Endodermal cell (in vitro differentiated cells): ENCODE results near the gene PPP6C. TPM values are rescaled to one million over a fixed set of nuclear protein-coding genes. Genes with fewer than 3 reads are reported as not detected.
"Not testable (repeated sequence)": the region's sequence is repeated elsewhere in the genome, so short reads cannot be mapped to it uniquely, and the experiment has no call there.

ENCODE experiments used
- DNase-seq: peaks from one replicate; pipeline ENCODE4 v3.0.0-alpha.2; 2017
- H3K27ac ChIP-seq: 2 replicates; pipeline ENCODE4 v1.5.1; 2013; ENCODE audit warnings: mild to moderate bottlenecking, low read depth, low read length, moderate library complexity
- H3K27me3 ChIP-seq: 2 replicates; pipeline ENCODE4 v1.6.1; 2013; ENCODE audit warnings: mild to moderate bottlenecking, low read length, moderate library complexity; ENCODE audit not compliant: insufficient read depth, control insufficient read depth, poor library complexity, severe bottlenecking
- H3K36me3 ChIP-seq: 2 replicates; pipeline ENCODE4 v1.7.0; 2013; ENCODE audit warnings: mild to moderate bottlenecking, low read length, moderate library complexity; ENCODE audit not compliant: control insufficient read depth, insufficient read depth
- H3K4me1 ChIP-seq: one replicate; pipeline ENCODE4 v1.7.0; 2013; ENCODE audit warnings: low read length; ENCODE audit not compliant: control insufficient read depth, insufficient read depth
- H3K4me3 ChIP-seq: 2 replicates; pipeline ENCODE4 v1.5.1; 2013; ENCODE audit warnings: mild to moderate bottlenecking, low read length, moderate library complexity
- H3K9ac ChIP-seq: 2 replicates; pipeline ENCODE4 v1.6.1; 2013; ENCODE audit warnings: mild to moderate bottlenecking, low read length, moderate library complexity; ENCODE audit not compliant: poor library complexity, severe bottlenecking; ENCODE audit errors: extremely low read depth
- H3K9me3 ChIP-seq: 2 replicates; pipeline ENCODE4 v1.6.1; 2013; ENCODE audit warnings: mild to moderate bottlenecking, low read length, moderate library complexity; ENCODE audit not compliant: control insufficient read depth
- H3K27ac Mint-ChIP-seq: 2 replicates; pipeline ENCODE4 v1.8.0; 2020; ENCODE audit warnings: mixed read lengths
- H3K27me3 Mint-ChIP-seq: 2 replicates; pipeline ENCODE4 v1.8.0; 2021; ENCODE audit warnings: mild to moderate bottlenecking, mixed read lengths; ENCODE audit not compliant: insufficient read depth
- H3K36me3 Mint-ChIP-seq: 2 replicates; pipeline ENCODE4 v1.8.0; 2020; ENCODE audit warnings: low read depth, mixed read lengths
- H3K4me1 Mint-ChIP-seq: 2 replicates; pipeline ENCODE4 v1.8.0; 2020; ENCODE audit warnings: mixed read lengths
- H3K4me3 Mint-ChIP-seq: 2 replicates; pipeline ENCODE4 v1.8.0; 2020; ENCODE audit warnings: mild to moderate bottlenecking, moderate library complexity, mixed read lengths
- H3K9me3 Mint-ChIP-seq: 2 replicates; pipeline ENCODE4 v1.8.0; 2020; ENCODE audit warnings: mild to moderate bottlenecking, mixed read lengths
- WGBS, 2 experiments: methylation state at CpG; one replicate each; pipeline versions ENCODE4 v1.1.5 to v1.1.7; 2013; ENCODE audit warnings: missing lambda C conversion rate in 2 of 2, mixed read lengths in 1 of 2; ENCODE audit not compliant: insufficient coverage in 1 of 2, insufficient read length in 1 of 2; 5-methylcytosine and 5-hydroxymethylcytosine counted together
- total RNA-seq, 2 donors: library from RNA; stranded (reverse); fragmentation: NEBNext Ultra II Directional in 1 of 2; extraction: Animal tissue kit (Norgen Biotek cat#: 25700) in 1 of 2; gene quantifications; 2 replicates in 1 of 2; 3 replicates in 1 of 2; pipeline ENCODE4 v1.2.1, GENCODE V29; 2021
- TF ChIP-seq, protein P1 (sequence below): fragments of 200-600 bp; sonication (generic); conservative IDR thresholded peaks from 2 replicates; pipeline ENCODE4 v1.5.0; 2021; ENCODE audit warnings: antibody characterized with exemption, mild to moderate bottlenecking

PPP6C gene
- total RNA-seq, 2 donors from 2014 or later = 38.2 to 49.6 TPM

DNA sequence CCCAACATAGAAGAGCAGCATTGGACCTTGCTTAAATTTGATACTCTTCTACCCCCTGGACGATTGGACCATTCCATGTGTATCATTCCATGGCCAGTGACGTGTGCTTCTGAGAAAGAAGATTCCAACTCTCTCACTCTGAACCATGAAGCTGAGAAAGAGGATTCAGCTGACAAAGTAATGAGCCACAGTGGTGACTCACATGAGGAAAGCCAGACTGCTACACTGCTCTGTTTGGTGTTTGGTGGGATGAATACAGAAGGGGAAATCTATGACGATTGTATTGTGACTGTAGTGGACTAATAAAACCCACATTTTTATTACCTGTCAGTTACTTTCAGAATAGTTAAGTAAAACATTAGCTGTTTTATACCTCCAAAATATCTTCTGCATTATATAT lies 44.1 kb upstream of the PPP6C start:
- Mint-ChIP-seq H3K4me3 (no peak overlapping the region), H3K27ac (peak overlapping the region; percentile 27), H3K27me3 (no peaks in the 10 kb centered on the region), H3K4me1 (peaks cover 35% of the 10 kb centered on the region), H3K36me3 (peaks cover 58% of the 10 kb centered on the region), H3K9me3 (no peaks in the 10 kb centered on the region)
- WGBS, 2 experiments = 93 to 96% methylated on average over 2 of the region's 3 CpGs
- no peak overlapping the region for H3K27ac ChIP-seq
- no peaks in the 10 kb centered on the region for H3K9me3 ChIP-seq
- no peak overlapping the region for H3K4me3 ChIP-seq
- no peaks in the 10 kb centered on the region for H3K27me3 ChIP-seq
- peaks cover 54% of the 10 kb centered on the region for H3K36me3 ChIP-seq
- H3K4me1 ChIP-seq = no peaks in the 10 kb centered on the region
- DNase-seq = no peak
- TF ChIP-seq, protein P1, sequence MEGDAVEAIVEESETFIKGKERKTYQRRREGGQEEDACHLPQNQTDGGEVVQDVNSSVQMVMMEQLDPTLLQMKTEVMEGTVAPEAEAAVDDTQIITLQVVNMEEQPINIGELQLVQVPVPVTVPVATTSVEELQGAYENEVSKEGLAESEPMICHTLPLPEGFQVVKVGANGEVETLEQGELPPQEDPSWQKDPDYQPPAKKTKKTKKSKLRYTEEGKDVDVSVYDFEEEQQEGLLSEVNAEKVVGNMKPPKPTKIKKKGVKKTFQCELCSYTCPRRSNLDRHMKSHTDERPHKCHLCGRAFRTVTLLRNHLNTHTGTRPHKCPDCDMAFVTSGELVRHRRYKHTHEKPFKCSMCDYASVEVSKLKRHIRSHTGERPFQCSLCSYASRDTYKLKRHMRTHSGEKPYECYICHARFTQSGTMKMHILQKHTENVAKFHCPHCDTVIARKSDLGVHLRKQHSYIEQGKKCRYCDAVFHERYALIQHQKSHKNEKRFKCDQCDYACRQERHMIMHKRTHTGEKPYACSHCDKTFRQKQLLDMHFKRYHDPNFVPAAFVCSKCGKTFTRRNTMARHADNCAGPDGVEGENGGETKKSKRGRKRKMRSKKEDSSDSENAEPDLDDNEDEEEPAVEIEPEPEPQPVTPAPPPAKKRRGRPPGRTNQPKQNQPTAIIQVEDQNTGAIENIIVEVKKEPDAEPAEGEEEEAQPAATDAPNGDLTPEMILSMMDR = no peak
- no peak overlapping the region for H3K9ac ChIP-seq

DNA sequence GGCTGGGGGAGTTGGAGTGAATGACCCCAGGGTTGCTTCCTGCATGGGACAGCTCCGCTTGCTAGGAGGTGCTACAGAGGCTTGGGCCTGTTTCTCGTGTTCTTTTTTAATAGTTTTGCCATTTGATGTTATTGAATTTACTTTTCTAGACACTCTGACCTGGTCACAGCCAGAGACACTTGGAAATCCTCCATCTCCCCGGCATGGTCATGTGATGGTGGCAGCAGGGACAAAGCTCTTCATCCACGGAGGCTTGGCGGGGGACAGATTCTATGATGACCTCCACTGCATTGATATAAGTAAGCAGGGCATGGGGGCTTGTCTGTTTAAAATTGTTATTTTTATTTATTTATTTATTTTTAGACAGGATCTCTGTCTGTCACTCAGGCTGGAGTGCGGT lies 38.2 kb upstream of the PPP6C start:
- H3K9me3 Mint-ChIP-seq = no peaks in the 10 kb centered on the region
- H3K27me3 ChIP-seq = no peaks in the 10 kb centered on the region
- peaks cover 28% of the 10 kb centered on the region for H3K36me3 Mint-ChIP-seq
- no peaks in the 10 kb centered on the region for H3K27me3 Mint-ChIP-seq
- no peak overlapping the region for H3K27ac ChIP-seq
- no peak for DNase-seq
- H3K9me3 ChIP-seq = no peaks in the 10 kb centered on the region
- H3K4me1 Mint-ChIP-seq = no peaks in the 10 kb centered on the region
- H3K36me3 ChIP-seq = peaks cover 24% of the 10 kb centered on the region
- no peak overlapping the region for H3K9ac ChIP-seq
- no peak overlapping the region for H3K27ac Mint-ChIP-seq
- TF ChIP-seq, protein P1 = no peak
- no peak overlapping the region for H3K4me3 Mint-ChIP-seq
- no peak overlapping the region for H3K4me3 ChIP-seq
- H3K4me1 ChIP-seq = no peaks in the 10 kb centered on the region
- WGBS, 2 experiments = 98 to 100% methylated on average over 2 to 6 of the region's 6 CpGs

DNA sequence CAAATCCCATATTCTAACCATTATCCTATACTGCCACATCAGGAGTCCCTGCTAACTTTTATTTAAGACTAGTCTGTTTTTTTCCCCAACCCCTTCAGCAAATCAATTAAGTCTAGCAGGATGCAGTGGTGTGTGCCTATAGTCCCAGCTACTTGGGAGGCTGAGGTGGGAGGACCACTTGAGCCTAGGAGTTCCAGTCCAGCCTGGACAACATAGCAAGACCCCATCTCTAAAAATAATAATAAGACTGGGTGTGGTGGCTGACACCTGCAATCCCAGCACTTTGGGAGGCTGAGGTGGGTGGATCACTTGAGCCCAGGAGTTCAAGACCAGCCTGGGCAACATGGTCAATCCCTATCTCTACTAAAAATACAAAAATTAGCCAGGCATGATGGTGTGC lies 35.3 kb upstream of the PPP6C start:
- H3K4me3 Mint-ChIP-seq, H3K4me1 Mint-ChIP-seq, H3K27ac Mint-ChIP-seq, H3K9me3 Mint-ChIP-seq, H3K27me3 ChIP-seq, H3K9me3 ChIP-seq, DNase-seq, H3K9ac ChIP-seq, H3K4me3 ChIP-seq, H3K27ac ChIP-seq, H3K4me1 ChIP-seq, H3K27me3 Mint-ChIP-seq: not testable (repeated sequence)
- peaks cover 32% of the 10 kb centered on the region for H3K36me3 Mint-ChIP-seq
- peaks cover 37% of the 10 kb centered on the region for H3K36me3 ChIP-seq

- no peaks in the 10 kb centered on the region for H3K4me1 Mint-ChIP-seq
- DNase-seq = no peak
- H3K27ac Mint-ChIP-seq = no peak overlapping the region
- peaks cover 47% of the 10 kb centered on the region for H3K36me3 Mint-ChIP-seq
- TF ChIP-seq, protein P1 = no peak
- Histone ChIP-seq H3K4me1 (no peaks in the 10 kb centered on the region), H3K27ac (no peak overlapping the region), H3K9ac (no peak overlapping the region), H3K9me3 (peaks cover 4% of the 10 kb centered on the region), H3K36me3 (peaks cover 51% of the 10 kb centered on the region), H3K27me3 (no peaks in the 10 kb centered on the region), H3K4me3 (no peak overlapping the region)
- no peak overlapping the region for H3K4me3 Mint-ChIP-seq
- 90 to 95% methylated on average over 3 of the region's 3 CpGs for WGBS, 2 experiments
- no peaks in the 10 kb centered on the region for H3K9me3 Mint-ChIP-seq
- H3K27me3 Mint-ChIP-seq = no peaks in the 10 kb centered on the region
Observed at GRCh38 chr9:125218621-125219020, 29.0 kb upstream of the PPP6C start.
